ENCODE data around the gene KCNK3.

KCNK3 gene

DNA sequence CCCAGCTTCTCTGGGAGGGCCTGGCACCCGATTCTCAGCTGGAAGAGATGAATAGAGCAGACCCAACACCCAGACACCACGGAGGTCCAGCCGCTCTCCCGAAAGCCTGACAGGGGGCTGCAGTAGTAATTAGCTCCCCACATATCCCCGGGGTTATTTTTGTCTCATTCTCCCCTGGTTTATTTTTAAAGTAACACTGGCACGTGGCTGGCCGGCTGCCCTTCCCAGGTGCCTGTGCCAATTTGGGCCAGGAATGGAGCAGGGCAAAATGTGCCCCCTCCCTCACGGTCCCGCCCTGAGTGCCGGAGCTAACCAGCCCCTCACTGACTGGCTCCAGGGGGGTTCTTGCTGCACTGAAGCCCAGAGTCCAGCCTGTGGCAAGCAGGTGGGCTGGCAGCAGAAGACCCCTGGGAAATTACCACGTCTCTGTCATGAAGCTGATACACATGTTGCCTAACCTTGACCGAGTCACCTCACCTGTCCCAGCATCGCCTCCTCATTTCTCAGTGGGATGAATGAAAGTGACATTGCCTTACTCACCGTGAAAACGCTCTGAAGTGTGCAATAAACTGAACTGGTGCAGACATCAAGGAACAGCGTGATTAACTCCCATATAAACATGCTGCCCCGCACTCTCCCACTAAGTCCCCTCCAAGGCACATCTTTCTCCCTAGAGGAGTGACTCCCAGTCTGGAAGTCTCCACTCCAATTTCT is 18.4 kb downstream of the KCNK3 start:
- Mint-ChIP-seq H3K4me3 (no peak overlapping the region), H3K4me1 (no peaks in the 10 kb centered on the region), H3K36me3 (no peaks in the 10 kb centered on the region), H3K27ac (no peak overlapping the region), H3K9me3 (no peaks in the 10 kb centered on the region), H3K27me3 (peaks cover 1% of the 10 kb centered on the region)
- ATAC-seq, result no peak

DNA sequence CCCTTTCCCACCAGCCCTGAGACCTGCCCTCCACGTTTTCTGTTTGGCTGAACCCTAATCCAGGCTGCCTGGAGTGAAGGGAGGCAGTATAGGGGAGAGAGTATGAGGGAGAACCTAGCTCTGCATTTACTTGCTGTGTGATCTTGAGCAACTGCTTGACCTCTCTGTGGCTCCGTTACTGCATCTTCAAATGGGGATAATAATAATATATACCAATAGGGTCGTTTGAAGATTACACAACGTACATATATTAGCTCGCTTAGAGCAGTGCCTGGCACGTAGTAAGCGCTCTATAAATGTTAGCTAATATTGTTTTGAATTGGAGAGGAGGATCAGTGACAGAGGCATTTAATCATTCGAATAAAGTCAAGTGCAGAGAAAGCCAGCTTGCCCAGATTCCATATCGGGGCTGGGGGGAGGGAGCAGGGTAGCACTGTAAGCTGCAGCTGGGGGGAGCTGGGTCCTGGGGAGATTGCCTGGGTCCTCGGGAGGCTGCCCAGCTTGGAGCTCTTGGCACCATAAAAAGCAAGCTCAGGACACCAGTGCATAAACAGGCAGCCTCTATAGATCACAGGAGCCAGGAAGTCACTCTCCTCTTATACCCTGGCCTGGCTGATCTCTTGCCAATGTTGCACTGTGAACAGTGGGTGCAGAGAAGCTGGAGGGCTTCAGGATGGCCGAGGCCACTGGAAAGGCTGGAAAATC is 19.1 kb downstream of the KCNK3 start:
- Mint-ChIP-seq H3K9me3 (no peaks in the 10 kb centered on the region), H3K36me3 (no peaks in the 10 kb centered on the region), H3K27ac (no peak overlapping the region), H3K27me3 (no peaks in the 10 kb centered on the region), H3K4me1 (no peaks in the 10 kb centered on the region), H3K4me3 (no peak overlapping the region)
- no peak for ATAC-seq

DNA sequence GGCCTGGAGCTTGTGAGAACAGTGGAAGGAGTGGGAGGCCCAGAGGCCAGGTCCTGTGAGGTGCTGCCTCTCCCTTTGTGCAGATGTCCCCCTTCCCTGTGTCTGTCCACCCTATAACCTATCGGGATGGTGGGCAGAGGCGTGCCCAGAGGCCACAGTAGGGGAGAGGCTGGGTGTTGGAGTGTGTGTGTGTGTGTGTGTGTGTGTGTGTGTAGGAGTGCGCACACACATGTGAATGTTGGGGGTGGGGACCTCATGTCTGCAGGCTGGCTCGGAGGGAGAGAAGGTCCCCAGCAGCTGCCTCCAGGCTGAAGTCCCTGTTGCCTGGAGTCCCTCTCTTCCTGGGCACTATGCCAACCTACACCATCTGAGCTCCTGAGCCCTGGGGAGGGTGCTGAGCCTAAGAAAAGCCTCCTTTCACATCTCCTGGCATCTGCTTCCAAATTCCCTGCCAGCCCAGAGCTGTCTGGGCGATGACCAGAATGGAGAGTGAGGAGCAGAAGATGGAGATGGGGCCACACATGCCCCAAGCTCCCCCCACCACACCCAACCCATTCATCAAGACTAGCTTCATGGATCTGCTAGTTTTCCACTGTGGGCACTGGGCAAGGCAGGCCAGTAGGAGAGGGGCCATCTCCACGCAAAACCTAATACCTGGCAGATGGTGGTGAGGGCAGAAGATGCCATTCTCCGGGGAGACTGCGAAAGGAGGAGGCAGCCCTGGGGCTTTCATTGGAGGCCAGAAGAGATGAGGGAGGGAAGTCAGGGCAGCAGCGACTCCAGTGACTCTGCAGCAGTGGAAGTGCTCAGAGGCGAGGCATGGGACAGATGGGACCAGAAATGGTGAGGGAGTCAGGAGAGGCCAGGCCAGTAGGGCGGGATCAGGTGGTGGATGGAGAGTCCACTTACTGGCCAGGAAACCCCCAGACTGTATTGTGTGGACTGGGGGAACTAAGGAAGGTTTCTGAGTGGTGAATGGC is 20.3 kb downstream of the KCNK3 start:
- Mint-ChIP-seq H3K4me3 (no peak overlapping the region), H3K27me3 (peaks cover 2% of the 10 kb centered on the region), H3K4me1 (no peaks in the 10 kb centered on the region), H3K27ac (no peak overlapping the region), H3K36me3 (no peaks in the 10 kb centered on the region), H3K9me3 (no peaks in the 10 kb centered on the region)
- ATAC-seq, result no peak

DNA sequence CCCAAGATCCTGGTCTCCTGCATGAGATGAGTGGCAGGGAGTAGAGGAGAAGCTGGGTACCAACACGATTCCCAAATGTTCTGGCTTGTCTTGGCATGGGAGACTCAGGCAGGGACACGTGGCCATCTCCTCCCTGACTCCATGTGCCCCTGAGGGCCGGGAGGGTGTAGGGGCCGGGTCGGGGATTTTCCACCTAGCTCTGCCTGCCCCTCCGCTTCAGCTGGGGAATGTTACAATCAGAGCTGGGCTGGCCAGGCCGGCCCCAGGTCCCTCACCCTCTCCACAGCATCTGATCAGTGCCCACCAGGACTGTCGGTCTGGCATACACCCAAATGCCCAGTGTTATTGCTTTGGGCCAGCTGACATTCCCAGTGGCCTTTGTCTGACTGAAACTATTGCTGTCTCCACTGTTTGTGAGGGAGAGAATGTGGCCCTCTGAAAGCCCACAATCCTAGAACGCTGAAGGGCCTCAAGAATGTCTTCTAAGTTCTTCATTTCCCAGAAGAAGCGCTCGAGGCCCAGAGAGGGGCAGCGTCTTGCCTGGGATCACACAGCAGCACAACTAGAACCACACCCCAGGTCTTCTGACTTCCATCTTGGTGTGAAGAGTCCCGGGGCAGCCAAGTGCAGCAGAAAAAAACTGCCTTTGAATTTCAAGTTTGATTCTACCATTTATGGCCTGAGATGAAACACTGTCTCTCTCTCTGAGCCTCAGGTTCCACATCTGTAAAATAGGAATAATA is 23.2 kb downstream of the KCNK3 start:
- no peaks in the 10 kb centered on the region for H3K4me1 Mint-ChIP-seq
- ATAC-seq, result no peak
- H3K4me3 Mint-ChIP-seq, result no peak overlapping the region
- no peaks in the 10 kb centered on the region for H3K36me3 Mint-ChIP-seq
- no peak overlapping the region for H3K27ac Mint-ChIP-seq
- peaks cover 4% of the 10 kb centered on the region for H3K9me3 Mint-ChIP-seq
- H3K27me3 Mint-ChIP-seq, result peaks cover 9% of the 10 kb centered on the region

DNA sequence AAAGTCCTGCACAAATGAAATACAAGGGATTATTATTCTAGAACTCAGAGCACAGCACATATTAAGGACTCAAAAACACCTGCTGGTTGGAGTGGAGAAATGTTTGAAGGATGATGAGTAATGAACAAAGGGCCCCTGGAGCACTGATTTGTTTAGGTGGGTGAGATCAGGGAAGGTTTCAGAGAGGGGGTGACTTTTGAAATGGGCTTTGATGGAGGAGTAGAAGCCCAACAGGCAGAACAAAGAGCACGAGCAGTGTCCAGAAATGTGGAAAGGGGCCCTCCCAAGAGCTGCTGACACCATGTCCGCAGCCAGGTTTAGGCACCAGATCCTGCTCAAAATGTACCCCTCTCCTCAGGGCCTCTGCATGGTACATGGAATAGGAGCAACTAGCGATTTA is 23.8 kb downstream of the KCNK3 start:
- no peak overlapping the region for H3K4me3 Mint-ChIP-seq

DNA sequence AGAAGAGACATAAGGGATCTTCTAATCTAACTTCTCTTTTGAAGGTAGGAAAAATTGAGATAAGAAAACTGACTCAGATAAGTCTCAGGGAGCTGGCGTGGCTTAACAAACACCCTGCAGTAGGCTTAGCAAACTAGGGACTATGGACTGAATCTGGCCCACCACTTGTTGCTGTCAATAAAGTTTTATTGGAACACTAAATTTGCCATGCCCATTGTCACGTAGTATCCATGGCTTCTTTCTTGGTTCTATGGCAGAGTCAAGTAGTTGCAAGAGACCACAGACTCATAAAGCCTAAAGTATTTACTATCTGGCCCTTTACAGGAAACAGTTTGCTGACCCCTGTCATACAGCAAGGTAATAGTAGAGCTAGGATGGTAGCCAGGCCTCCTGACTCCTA is 24.2 kb downstream of the KCNK3 start:
- Mint-ChIP-seq H3K4me3 (no peak overlapping the region), H3K27me3 (peaks cover 9% of the 10 kb centered on the region), H3K36me3 (no peaks in the 10 kb centered on the region), H3K27ac (no peak overlapping the region), H3K9me3 (peaks cover 4% of the 10 kb centered on the region), H3K4me1 (no peaks in the 10 kb centered on the region)
- no peak for ATAC-seq

More for the DNA sequence above, 23.8 kb downstream of the KCNK3 start:
- H3K9me3 Mint-ChIP-seq, result peaks cover 4% of the 10 kb centered on the region
- no peak overlapping the region for H3K27ac Mint-ChIP-seq
- H3K27me3 Mint-ChIP-seq, result peaks cover 9% of the 10 kb centered on the region
- no peaks in the 10 kb centered on the region for H3K36me3 Mint-ChIP-seq
- no peak for ATAC-seq
- H3K4me1 Mint-ChIP-seq, result no peaks in the 10 kb centered on the region

DNA sequence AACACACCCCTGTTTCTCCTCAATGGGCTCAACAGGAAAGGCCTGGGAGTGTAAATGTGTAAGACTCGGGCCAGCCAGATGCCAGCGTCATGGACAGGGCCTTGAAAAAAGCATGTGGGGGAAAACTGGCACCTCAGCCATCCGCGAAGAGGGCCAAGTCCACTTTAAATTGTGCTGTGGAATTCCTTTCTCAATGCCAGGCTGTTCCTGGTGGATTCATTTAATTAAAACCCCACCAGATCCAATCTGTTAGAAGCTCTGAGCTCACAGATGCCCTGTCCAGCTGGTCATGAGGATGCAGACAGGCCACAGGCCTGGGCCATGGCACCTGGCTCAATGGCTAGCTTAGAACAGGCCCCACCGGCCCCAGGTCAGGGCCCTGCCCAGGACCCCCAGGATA is 24.8 kb downstream of the KCNK3 start:
- no peak overlapping the region for H3K4me3 Mint-ChIP-seq
- no peaks in the 10 kb centered on the region for H3K36me3 Mint-ChIP-seq
- ATAC-seq, result no peak
- no peak overlapping the region for H3K27ac Mint-ChIP-seq
- peaks cover 4% of the 10 kb centered on the region for H3K9me3 Mint-ChIP-seq
- H3K4me1 Mint-ChIP-seq, result no peaks in the 10 kb centered on the region
- peaks cover 9% of the 10 kb centered on the region for H3K27me3 Mint-ChIP-seq

DNA sequence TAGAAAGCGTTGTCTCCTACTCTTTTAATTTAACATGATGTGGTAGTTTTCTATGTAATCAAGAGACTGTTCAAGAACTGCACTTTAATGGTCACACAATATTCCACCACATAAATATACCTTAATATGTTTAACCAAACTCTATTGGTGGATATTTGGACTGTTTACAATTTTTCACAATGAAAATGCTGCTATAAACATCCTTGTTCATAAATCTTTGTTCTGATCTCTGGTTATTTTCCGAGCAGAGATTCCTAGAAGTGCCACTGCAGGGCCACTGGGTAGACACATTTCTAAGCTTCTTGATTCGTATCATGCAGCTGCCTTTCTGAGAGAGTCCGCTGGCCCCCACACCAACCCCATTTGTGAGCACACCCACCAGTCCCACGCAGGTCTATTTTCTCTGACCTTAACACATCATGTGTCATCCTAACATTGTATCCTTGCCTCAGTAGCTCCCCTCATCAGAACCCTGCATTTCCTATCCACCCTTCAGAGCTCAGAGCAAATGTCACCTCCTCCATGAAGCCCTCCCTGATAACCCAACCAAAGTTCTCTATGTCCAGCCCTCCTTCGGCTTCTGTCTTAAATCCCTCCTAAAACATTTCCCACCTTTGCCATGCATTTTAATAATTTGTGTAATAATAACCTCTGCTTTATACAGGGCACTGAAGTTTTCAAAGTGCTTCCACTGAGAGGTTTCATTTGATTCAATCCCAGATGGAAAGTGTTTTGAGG is 26.6 kb downstream of the KCNK3 start:
- Mint-ChIP-seq H3K4me3 (no peak overlapping the region), H3K4me1 (no peaks in the 10 kb centered on the region), H3K9me3 (peaks cover 4% of the 10 kb centered on the region), H3K27me3 (peaks cover 13% of the 10 kb centered on the region), H3K36me3 (no peaks in the 10 kb centered on the region), H3K27ac (no peak overlapping the region)
- ATAC-seq, result no peak

DNA sequence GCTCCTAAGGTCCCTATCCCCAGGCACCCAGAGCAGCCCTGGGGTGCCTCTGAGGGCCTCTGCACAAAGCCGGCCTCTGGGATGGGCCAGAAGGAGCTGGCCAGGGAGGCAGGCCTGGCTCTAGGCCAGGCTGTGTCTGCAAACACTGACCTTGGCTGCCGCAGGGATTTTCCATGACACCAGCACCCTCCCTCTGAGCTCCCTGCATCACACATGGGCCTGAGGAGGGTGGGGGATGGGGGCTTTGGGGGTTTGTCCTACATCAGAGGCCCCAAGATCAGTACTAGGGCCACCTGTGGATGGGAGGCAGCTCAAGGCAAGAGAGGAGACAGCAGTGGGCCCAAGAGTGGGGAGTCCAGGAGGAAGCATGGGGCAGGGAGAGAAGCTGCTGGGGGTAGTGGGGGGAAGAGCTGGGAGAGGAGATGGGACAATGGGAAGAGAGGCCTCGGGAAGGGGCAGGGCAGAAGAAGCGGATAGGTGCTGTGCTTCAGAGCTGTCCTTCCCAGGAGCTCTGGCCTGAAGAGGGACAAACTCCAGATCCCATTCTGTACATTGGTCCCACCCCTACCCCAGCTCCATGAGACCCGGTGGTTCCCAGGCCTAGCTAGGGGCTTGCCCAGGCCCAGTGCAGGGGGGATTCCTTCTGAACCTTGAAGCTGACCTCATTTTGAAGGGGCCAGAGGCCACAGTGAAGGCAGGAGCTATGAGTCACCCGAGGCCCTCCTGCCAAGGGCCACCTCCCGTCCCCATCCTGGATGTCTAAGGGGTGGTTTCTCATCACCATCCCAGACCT is 28.0 kb downstream of the KCNK3 start:
- Mint-ChIP-seq H3K27ac (no peak overlapping the region), H3K27me3 (peaks cover 20% of the 10 kb centered on the region), H3K9me3 (peaks cover 4% of the 10 kb centered on the region), H3K36me3 (no peaks in the 10 kb centered on the region), H3K4me3 (no peak overlapping the region), H3K4me1 (no peaks in the 10 kb centered on the region)
- ATAC-seq, result no peak

DNA sequence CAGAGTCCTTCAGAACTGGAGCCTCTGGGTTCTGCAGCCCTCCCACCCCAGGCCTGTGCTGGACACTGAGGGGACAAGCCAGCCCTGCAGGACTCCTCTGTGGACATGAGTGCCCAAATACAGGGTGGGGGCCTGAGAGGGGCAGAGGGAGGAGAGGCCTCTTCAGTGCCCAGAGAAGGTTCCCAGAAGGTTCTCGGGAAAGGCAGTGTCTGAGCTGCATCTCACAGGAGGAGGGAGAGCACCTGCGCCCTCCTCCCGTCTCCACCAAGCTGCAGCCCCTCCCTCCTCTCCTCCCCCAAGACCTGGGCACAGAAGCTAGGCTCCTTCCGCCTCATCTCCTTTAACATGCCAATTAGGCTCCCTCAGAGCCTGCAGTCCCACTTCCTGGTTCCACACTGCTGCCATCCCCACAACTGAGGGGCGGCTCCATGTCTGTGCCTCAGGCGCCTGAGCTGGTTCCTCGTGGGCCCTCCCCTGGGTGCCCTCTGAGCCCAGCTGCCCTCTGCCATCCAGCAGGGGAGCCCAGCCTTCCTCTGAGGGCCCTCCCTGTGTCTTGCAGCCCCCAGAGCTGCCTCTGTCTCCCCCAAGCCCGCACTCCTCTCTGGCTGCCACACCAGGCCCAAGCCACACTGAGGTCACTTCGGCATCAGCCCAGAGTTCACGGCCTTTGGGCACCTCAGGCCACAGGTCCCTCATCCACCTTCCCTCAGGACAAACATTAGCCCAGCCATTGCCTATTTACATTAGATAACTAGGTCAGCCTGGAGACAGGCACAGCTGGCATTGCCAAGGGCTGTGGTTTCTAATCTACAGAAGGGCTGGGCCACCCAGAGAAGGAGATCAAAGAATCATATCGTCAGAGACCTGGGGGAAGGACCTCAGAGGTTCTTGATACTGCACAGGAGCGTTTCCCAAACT is 28.9 kb downstream of the KCNK3 start:
- no peak overlapping the region for H3K4me3 Mint-ChIP-seq
- ATAC-seq, result no peak
- no peaks in the 10 kb centered on the region for H3K36me3 Mint-ChIP-seq
- H3K4me1 Mint-ChIP-seq, result no peaks in the 10 kb centered on the region
- H3K27ac Mint-ChIP-seq, result no peak overlapping the region
- H3K27me3 Mint-ChIP-seq, result peaks cover 28% of the 10 kb centered on the region
- H3K9me3 Mint-ChIP-seq, result peaks cover 4% of the 10 kb centered on the region

DNA sequence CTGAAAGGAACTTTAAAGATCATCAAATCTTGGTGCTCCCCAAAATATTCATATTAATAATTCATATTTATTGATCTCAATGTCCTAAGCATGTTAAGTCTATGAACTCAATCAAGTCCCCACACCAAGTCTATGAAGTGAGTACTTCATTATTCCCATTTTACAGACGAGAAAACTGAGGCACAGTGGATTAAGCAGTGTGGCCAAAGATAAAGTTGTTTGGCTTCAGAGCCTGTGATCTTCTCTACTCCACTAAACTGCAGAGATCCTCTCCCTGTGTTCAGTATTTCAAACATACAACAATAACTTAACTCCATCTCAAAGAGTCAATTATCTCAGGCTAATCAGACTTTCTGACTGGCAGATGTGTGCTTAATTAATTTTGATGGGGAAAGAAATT is 29.8 kb downstream of the KCNK3 start:
- no peaks in the 10 kb centered on the region for H3K4me1 Mint-ChIP-seq
- H3K27me3 Mint-ChIP-seq, result peaks cover 28% of the 10 kb centered on the region
- ATAC-seq, result no peak
- H3K36me3 Mint-ChIP-seq, result no peaks in the 10 kb centered on the region
- no peak overlapping the region for H3K4me3 Mint-ChIP-seq
- H3K9me3 Mint-ChIP-seq, result peaks cover 4% of the 10 kb centered on the region
- H3K27ac Mint-ChIP-seq, result no peak overlapping the region

DNA sequence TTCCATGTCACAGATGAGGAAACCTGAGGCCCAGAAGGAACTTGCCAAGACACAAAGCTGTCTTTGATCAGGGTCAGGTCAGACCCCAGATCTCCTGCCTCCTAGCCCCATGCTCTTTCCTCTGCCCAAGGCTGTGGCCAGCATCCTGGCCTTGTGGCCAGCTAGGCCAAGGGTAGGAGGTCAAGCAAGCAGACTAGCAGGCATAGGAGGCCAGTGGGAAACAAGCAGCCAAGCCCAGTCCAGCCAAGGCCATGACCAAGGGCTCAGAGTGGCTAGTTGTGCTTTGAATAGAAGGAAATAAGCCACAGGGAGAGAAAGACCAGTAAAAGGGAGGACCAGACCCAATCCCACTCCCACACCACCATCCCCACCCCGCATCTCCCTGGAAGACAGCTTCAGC is 30.4 kb downstream of the KCNK3 start:
- H3K27me3 Mint-ChIP-seq, result peaks cover 25% of the 10 kb centered on the region
- no peak overlapping the region for H3K27ac Mint-ChIP-seq
- no peak overlapping the region for H3K4me3 Mint-ChIP-seq
- H3K36me3 Mint-ChIP-seq, result no peaks in the 10 kb centered on the region
- no peak for ATAC-seq
- H3K4me1 Mint-ChIP-seq, result no peaks in the 10 kb centered on the region
- H3K9me3 Mint-ChIP-seq, result peaks cover 3% of the 10 kb centered on the region

DNA sequence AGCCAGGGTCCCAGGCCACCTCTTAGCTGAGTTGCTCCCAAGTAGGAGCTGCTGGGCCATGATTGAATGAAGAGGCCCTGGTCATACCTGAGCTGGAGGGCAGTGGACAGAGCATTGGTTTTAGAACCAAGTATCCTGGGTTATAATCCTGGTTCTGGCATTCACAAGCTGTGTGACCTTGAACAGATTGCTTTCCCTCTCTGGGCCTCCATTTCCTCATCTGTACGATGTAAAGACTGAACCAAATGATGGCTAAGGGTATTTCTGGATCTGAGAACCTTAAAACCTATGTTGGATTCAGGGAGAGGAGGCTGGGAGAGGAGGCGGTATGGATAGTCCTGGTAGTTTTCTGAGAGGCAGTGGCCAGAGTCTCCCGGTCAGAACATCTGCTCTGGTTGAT is 31.0 kb downstream of the KCNK3 start:
- H3K4me3 Mint-ChIP-seq, result no peak overlapping the region
- ATAC-seq, result no peak
- no peaks in the 10 kb centered on the region for H3K4me1 Mint-ChIP-seq
- H3K9me3 Mint-ChIP-seq, result no peaks in the 10 kb centered on the region
- H3K36me3 Mint-ChIP-seq, result no peaks in the 10 kb centered on the region
- H3K27me3 Mint-ChIP-seq, result peaks cover 19% of the 10 kb centered on the region
- H3K27ac Mint-ChIP-seq, result no peak overlapping the region

Measured in stimulated activated memory B cell treated with anti-CD40 and anti-IgM and Interleukin-4, amounts not matched to agents 10 μg/mL and 1 μg/mL and 100 μg/mL, for 72 hours (primary cell).